ENCODE results near the gene APMAP. TPM values are rescaled to one million over a fixed set of nuclear protein-coding genes. Genes with fewer than 3 reads are reported as not detected.

Gene APMAP
- 25.9 TPM for total RNA-seq
- long read RNA-seq, transcript APMAP-201 (9 exons, 2,430 nt): major isoform, 62 of 86 reads
- long read RNA-seq, partial matches to known transcripts: 13 of 86 reads
- long read RNA-seq, other reads (novel, unspliced or antisense): 11 of 86 reads

- DNase-seq (peak; percentile 99), ATAC-seq (peak; percentile 92)
- intact Hi-C loops (cut with micrococcal nuclease): loop anchor here (10.0 kb wide), 1 partner anchor 202 kb away; the partner anchor contains the start of gene ENTPD6
Measured at GRCh38 chr20:24992487-24993205, at the start of gene APMAP. TSS of gene APMAP (minus strand) at chr20:24992751. CDS start at chr20:24992688, 63 bp downstream.

- DNase-seq (peak; percentile 25), ATAC-seq (no peak)
- intact Hi-C loops (cut with micrococcal nuclease): no loop called here
Measured at GRCh38 chr20:25041813-25042530, 49.4 kb upstream of the APMAP start.

- intact Hi-C loops (cut with micrococcal nuclease): no loop called here
- DNase-seq: peak; percentile 46
- peak; percentile 12 for ATAC-seq
Measured at GRCh38 chr20:25040438-25040831, 47.9 kb upstream of the APMAP start.

GRCh38 chr20:25039697-25040437, 47.3 kb upstream of the APMAP start:
- DNase-seq (peak; percentile 91), ATAC-seq (peak; percentile 86)
- intact Hi-C loops (cut with micrococcal nuclease): no loop called here

GRCh38 chr20:25038591-25039015, 46.1 kb upstream of the APMAP start:
- intact Hi-C loops (cut with micrococcal nuclease): no loop called here
- ATAC-seq (no peak), DNase-seq (peak; percentile 25)

- ATAC-seq (no peak), DNase-seq (peak; percentile 10)
- intact Hi-C loops (cut with micrococcal nuclease): no loop called here
Measured at GRCh38 chr20:25038103-25038410, 45.5 kb upstream of the APMAP start.

- DNase-seq (no peak), ATAC-seq (no peak)
- intact Hi-C loops (cut with micrococcal nuclease): no loop called here
Measured at GRCh38 chr20:25037288-25038102, 44.9 kb upstream of the APMAP start.

- ATAC-seq: no peak
- DNase-seq: no peak
- intact Hi-C loops (cut with micrococcal nuclease): no loop called here
Measured at GRCh38 chr20:25036331-25036936, 43.9 kb upstream of the APMAP start.

GRCh38 chr20:25035921-25036320, 43.4 kb upstream of the APMAP start:
- no peak for DNase-seq
- intact Hi-C loops (cut with micrococcal nuclease): no loop called here
- no peak for ATAC-seq

GRCh38 chr20:25033924-25034300, 41.4 kb upstream of the APMAP start:
- DNase-seq (no peak), ATAC-seq (no peak)
- intact Hi-C loops (cut with micrococcal nuclease): no loop called here

- no peak for DNase-seq
- ATAC-seq: peak; percentile 51
- intact Hi-C loops (cut with micrococcal nuclease): no loop called here
Measured at GRCh38 chr20:25033265-25033923, 40.8 kb upstream of the APMAP start.

GRCh38 chr20:25032478-25033264, 40.1 kb upstream of the APMAP start:
- DNase-seq (peak; percentile 80), ATAC-seq (peak; percentile 77)
- intact Hi-C loops (cut with micrococcal nuclease): no loop called here

GRCh38 chr20:25032065-25032477, 39.5 kb upstream of the APMAP start:
- no peak for DNase-seq
- ATAC-seq: peak; percentile 2
- intact Hi-C loops (cut with micrococcal nuclease): no loop called here

- intact Hi-C loops (cut with micrococcal nuclease): no loop called here
- DNase-seq (no peak), ATAC-seq (no peak)
Measured at GRCh38 chr20:25031241-25031640, 38.7 kb upstream of the APMAP start.

GRCh38 chr20:25030649-25031207, 38.2 kb upstream of the APMAP start:
- intact Hi-C loops (cut with micrococcal nuclease): no loop called here
- DNase-seq (no peak), ATAC-seq (no peak)

GRCh38 chr20:25030007-25030648, 37.6 kb upstream of the APMAP start:
- intact Hi-C loops (cut with micrococcal nuclease): no loop called here

More at GRCh38 chr20:25030007-25030648, 37.6 kb upstream of the APMAP start:
- no peak for ATAC-seq
- no peak for DNase-seq

Data from left ventricle myocardium superior (tissue), 1 donor.